ENCODE results near the gene LRRC45. TPM values are rescaled to one million over a fixed set of nuclear protein-coding genes. Genes with fewer than 3 reads are reported as not detected.

Gene LRRC45
- total RNA-seq, 2 donors from 2014 or later = 11.8 to 15.4 TPM

GRCh38 chr17:82076785-82077591, 53.9 kb downstream of the LRRC45 start:
- Mint-ChIP-seq H3K4me3 (no peak overlapping the region), H3K27ac (no peak overlapping the region), H3K36me3 (ENCODE audit: insufficient read depth in 2 of 2) (no peaks in the 10 kb centered on the region), H3K4me1 (ENCODE audit: low read depth) (no peaks in the 10 kb centered on the region), H3K27me3 (ENCODE audit: low read depth) (no peaks in the 10 kb centered on the region), H3K9me3 (no peaks in the 10 kb centered on the region)
- DNase-seq (no peak), ATAC-seq (replicated peaks in 1 of 2) (peak in 1 of 2 donors; percentile 13)

- H3K36me3 Mint-ChIP-seq (ENCODE audit: insufficient read depth in 2 of 2) = no peaks in the 10 kb centered on the region
- ATAC-seq (replicated peaks in 1 of 2) (peak in 1 of 2 donors; percentile 28), DNase-seq (no peak)
- no peaks in the 10 kb centered on the region for H3K4me1 Mint-ChIP-seq (ENCODE audit: low read depth)
- no peaks in the 10 kb centered on the region for H3K9me3 Mint-ChIP-seq
- H3K4me3 Mint-ChIP-seq = no peak overlapping the region
- H3K27ac Mint-ChIP-seq = no peak overlapping the region
- no peaks in the 10 kb centered on the region for H3K27me3 Mint-ChIP-seq (ENCODE audit: low read depth)
Measured at GRCh38 chr17:82077617-82078358, 54.7 kb downstream of the LRRC45 start.

DNA sequence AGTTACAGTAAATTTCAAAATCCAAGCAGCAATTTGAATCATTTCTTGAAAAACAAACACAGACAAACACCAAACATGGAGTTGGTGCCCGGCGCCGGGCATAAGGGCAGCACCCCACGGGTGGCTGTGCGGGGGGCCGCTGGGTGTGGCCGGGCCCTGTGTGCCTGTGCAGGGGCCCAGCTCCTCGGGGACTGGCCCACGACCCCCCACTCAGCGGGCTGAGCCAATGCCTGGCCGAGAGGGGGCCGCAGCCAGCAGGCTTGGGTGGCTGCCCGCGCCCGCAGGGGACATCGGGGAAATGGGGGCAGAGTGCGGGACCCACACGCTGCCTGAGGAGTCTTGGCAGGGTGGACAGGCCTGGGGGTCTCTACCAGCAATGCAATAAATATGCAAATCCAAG, 55.3 kb downstream of the LRRC45 start:
- Mint-ChIP-seq H3K4me1 (ENCODE audit: low read depth) (no peaks in the 10 kb centered on the region), H3K27me3 (ENCODE audit: low read depth) (no peaks in the 10 kb centered on the region), H3K9me3 (no peaks in the 10 kb centered on the region), H3K4me3 (no peak overlapping the region), H3K36me3 (ENCODE audit: insufficient read depth in 2 of 2) (peaks cover 0 to 3% of the 10 kb centered on the region in 2 donors), H3K27ac (no peak overlapping the region)
- no peak for DNase-seq
- ATAC-seq (replicated peaks in 1 of 2) = peak in 1 of 2 donors; percentile 12

DNA sequence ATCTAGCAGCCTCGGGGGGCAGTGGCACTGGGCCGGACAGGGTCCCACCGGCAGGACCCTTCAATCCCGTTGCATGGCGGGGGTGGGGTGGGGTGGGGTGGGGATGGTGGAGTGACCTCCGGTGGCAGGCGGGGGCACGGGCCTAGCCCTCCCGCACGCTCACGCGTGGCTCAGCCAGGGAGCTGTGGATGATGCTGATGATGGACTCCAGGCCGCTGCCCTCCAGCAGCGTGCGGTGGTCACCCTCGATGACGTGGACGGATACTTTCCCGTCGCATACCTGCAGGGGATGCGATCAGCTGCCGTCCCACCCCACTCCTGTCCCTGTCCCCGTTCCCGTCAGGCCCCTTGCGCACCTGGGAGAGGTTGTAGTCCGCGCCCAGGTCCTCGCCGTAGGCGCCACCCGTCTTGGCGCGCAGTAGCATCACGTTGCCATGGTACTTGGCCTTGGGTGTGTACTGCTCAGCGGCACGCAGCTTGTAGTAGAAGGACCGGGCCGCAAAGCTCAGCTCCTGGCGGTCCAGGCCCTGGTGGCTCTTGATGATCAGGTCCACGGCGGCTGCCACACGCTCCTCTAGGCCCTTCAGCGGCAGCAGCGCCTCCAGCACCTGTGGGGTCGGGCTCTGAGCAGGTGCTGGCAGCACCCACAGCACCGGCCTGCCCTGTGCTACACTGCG, 56.0 kb downstream of the LRRC45 start:
- Mint-ChIP-seq H3K27ac (no peak overlapping the region), H3K27me3 (ENCODE audit: low read depth) (no peaks in the 10 kb centered on the region), H3K36me3 (ENCODE audit: insufficient read depth in 2 of 2) (peaks cover 0 to 3% of the 10 kb centered on the region in 2 donors), H3K4me3 (no peak overlapping the region), H3K4me1 (ENCODE audit: low read depth) (no peaks in the 10 kb centered on the region), H3K9me3 (no peaks in the 10 kb centered on the region)
- ATAC-seq (replicated peaks in 1 of 2) = no peak
- DNase-seq = no peak

DNA sequence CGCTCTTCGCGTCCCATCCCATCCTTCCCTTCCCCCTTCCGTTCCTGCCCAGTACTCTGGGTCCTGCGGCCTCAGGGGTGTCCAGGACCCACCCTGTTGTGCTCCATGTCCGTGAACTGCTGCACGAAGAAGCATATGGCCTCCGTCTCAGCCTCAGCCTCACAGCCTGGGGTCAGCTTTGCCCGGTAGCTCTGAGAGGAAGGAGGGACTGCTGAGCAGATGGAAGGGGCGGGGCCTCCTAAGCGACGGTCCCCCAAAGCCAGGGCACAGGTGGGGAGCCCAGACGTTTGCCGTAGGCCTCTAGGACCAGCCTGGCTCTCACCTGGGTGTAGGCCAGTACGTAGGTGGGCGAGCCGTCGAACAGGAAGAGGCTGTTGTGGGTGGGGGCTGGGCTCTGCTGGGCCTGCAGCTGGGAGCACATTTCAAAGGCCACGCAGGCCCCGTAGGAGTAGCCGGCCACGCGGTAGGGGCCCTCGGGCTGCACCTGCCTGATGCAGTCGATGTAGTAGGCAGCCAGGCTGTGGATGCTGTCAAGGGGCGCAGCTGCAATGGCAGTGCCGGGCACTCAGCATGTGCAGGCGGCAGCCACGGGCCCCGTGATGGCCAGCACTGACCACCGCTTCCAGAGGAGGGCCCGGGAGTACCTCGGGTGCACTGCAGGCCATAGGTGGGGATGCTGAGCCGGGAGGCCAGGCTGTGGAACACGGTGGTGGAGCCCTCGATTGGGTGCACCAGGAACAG, 57.1 kb downstream of the LRRC45 start:
- Mint-ChIP-seq H3K4me3 (no peak overlapping the region), H3K9me3 (no peaks in the 10 kb centered on the region), H3K27ac (no peak overlapping the region), H3K36me3 (ENCODE audit: insufficient read depth in 2 of 2) (peaks cover 0 to 3% of the 10 kb centered on the region in 2 donors), H3K4me1 (ENCODE audit: low read depth) (no peaks in the 10 kb centered on the region), H3K27me3 (ENCODE audit: low read depth) (no peaks in the 10 kb centered on the region)
- DNase-seq (no peak), ATAC-seq (replicated peaks in 1 of 2) (no peak)

Other genes with a start within 250 kb of the LRRC45 start
- under 1 TPM in 1 of 2 donors, not detected in 1; 0.17 TPM for gene GCGR, start 219.2 kb upstream of the LRRC45 start, total RNA-seq
- 10 to 100 TPM; 61.9 to 77.2 TPM for gene MCRIP1, start 190.0 kb upstream of the LRRC45 start, total RNA-seq
- not detected for gene PPP1R27, start 188.3 kb upstream of the LRRC45 start, total RNA-seq
- 100 to 1,000 TPM; 430 to 436 TPM for gene P4HB, start 162.8 kb upstream of the LRRC45 start, total RNA-seq
- gene ARHGDIA, start 152.0 kb upstream of the LRRC45 start, total RNA-seq = 100 to 1,000 TPM; 369 to 410 TPM
- gene ALYREF, start 131.7 kb upstream of the LRRC45 start, total RNA-seq = 100 to 1,000 TPM in 1 of 2 donors, 10 to 100 TPM in 1; 95.9 to 122 TPM
- 100 to 1,000 TPM in 1 of 2 donors, 10 to 100 TPM in 1; 78.5 to 106 TPM for gene ANAPC11, start 131.6 kb upstream of the LRRC45 start, total RNA-seq
- gene NPB, start 121.1 kb upstream of the LRRC45 start, total RNA-seq = under 1 TPM in 1 of 2 donors, not detected in 1; 0.19 TPM
- gene PCYT2, start 111.9 kb upstream of the LRRC45 start, total RNA-seq = 10 to 100 TPM; 13.9 to 14.2 TPM
- gene SIRT7, start 105.1 kb upstream of the LRRC45 start, total RNA-seq = 10 to 100 TPM; 42.2 to 44.2 TPM
- gene MAFG, start 95.6 kb upstream of the LRRC45 start, total RNA-seq = 10 to 100 TPM; 41.5 to 44.7 TPM
- gene PYCR1, start 86.0 kb upstream of the LRRC45 start, total RNA-seq = 100 to 1,000 TPM; 141 to 178 TPM
- not detected for gene MYADML2, start 76.1 kb upstream of the LRRC45 start, total RNA-seq
- 1 to 10 TPM in 1 of 2 donors, under 1 TPM in 1; 0.76 to 1.4 TPM for gene NOTUM, start 62.1 kb upstream of the LRRC45 start, total RNA-seq
- gene ASPSCR1, start 45.7 kb upstream of the LRRC45 start, total RNA-seq = 10 to 100 TPM; 32.0 to 34.2 TPM
- gene CENPX, start 427 bp upstream of the LRRC45 start, total RNA-seq = 10 to 100 TPM; 32.2 to 44.0 TPM
- 10 to 100 TPM in 1 of 2 donors, 1 to 10 TPM in 1; 8.5 to 13.1 TPM for gene RAC3, start 8.4 kb downstream of the LRRC45 start, total RNA-seq
- gene DCXR, start 14.4 kb downstream of the LRRC45 start, total RNA-seq = 100 to 1,000 TPM; 114 to 125 TPM
- 10 to 100 TPM; 31.0 to 42.2 TPM for gene RFNG, start 28.5 kb downstream of the LRRC45 start, total RNA-seq
- 10 to 100 TPM; 55.1 to 73.5 TPM for gene GPS1, start 28.6 kb downstream of the LRRC45 start, total RNA-seq
- gene DUS1L, start 42.5 kb downstream of the LRRC45 start, total RNA-seq = 100 to 1,000 TPM; 109 to 121 TPM
- 10 to 100 TPM; 90.5 to 91.2 TPM for gene FASN, start 74.9 kb downstream of the LRRC45 start, total RNA-seq
- 10 to 100 TPM; 76.9 to 78.8 TPM for gene CCDC57, start 189.5 kb downstream of the LRRC45 start, total RNA-seq
- 10 to 100 TPM; 42.8 to 74.5 TPM for gene SLC16A3, start 205.7 kb downstream of the LRRC45 start, total RNA-seq

Measured in activated T-cell treated with anti-CD3 and anti-CD28 coated beads, Interleukin-2, amount 50 U/mL, for 72 hours (primary cell).